ENCODE measurements around the gene CCRL2. TPM values are rescaled to one million over a fixed set of nuclear protein-coding genes. Genes with fewer than 3 reads are reported as not detected.

The CCRL2 gene
- total RNA-seq, 6 experiments from 2014 or later, result 0.12 to 0.21 TPM; not detected in 4

GRCh38 chr3:46374755-46375154, 32.3 kb upstream of the CCRL2 start:
- Mint-ChIP-seq H3K4me1 (ENCODE audit: low read depth) (no peaks in the 10 kb centered on the region), H3K27me3 (ENCODE audit: insufficient read depth) (peaks cover 33% of the 10 kb centered on the region), H3K27ac (no peak overlapping the region), H3K4me3 (no peak overlapping the region), H3K9me3 (no peaks in the 10 kb centered on the region), H3K36me3 (ENCODE audit: low read depth) (no peaks in the 10 kb centered on the region)
- DNase-seq, result no peak
- no peak for TF ChIP-seq CTCF (IDR thresholded peaks at IDR 0.05)

GRCh38 chr3:46375218-46375617, 31.8 kb upstream of the CCRL2 start:
- no peaks in the 10 kb centered on the region for H3K9me3 Mint-ChIP-seq
- H3K27ac Mint-ChIP-seq, result no peak overlapping the region
- peaks cover 32% of the 10 kb centered on the region for H3K27me3 Mint-ChIP-seq (ENCODE audit: insufficient read depth)
- no peak for TF ChIP-seq CTCF (IDR thresholded peaks at IDR 0.05)
- no peaks in the 10 kb centered on the region for H3K4me1 Mint-ChIP-seq (ENCODE audit: low read depth)
- DNase-seq, result no peak
- no peak overlapping the region for H3K4me3 Mint-ChIP-seq
- H3K36me3 Mint-ChIP-seq (ENCODE audit: low read depth), result no peaks in the 10 kb centered on the region

GRCh38 chr3:46375814-46376213, 31.2 kb upstream of the CCRL2 start:
- Mint-ChIP-seq H3K27ac (no peak overlapping the region), H3K27me3 (ENCODE audit: insufficient read depth) (peaks cover 29% of the 10 kb centered on the region), H3K4me3 (no peak overlapping the region), H3K9me3 (no peaks in the 10 kb centered on the region), H3K4me1 (ENCODE audit: low read depth) (no peaks in the 10 kb centered on the region), H3K36me3 (ENCODE audit: low read depth) (no peaks in the 10 kb centered on the region)
- no peak for DNase-seq
- no peak for TF ChIP-seq CTCF (IDR thresholded peaks at IDR 0.05)

GRCh38 chr3:46378426-46378942, 28.6 kb upstream of the CCRL2 start:
- Mint-ChIP-seq H3K36me3 (ENCODE audit: low read depth) (no peaks in the 10 kb centered on the region), H3K4me1 (ENCODE audit: low read depth) (no peaks in the 10 kb centered on the region), H3K9me3 (no peaks in the 10 kb centered on the region), H3K27me3 (ENCODE audit: insufficient read depth) (peaks cover 25% of the 10 kb centered on the region), H3K27ac (no peak overlapping the region), H3K4me3 (no peak overlapping the region)
- peak; percentile 56 for DNase-seq
- peak; percentile 86 for TF ChIP-seq CTCF (IDR thresholded peaks at IDR 0.05)

- H3K9me3 Mint-ChIP-seq, result no peaks in the 10 kb centered on the region
- no peak overlapping the region for H3K27ac Mint-ChIP-seq
- TF ChIP-seq CTCF (IDR thresholded peaks at IDR 0.05), result no peak
- H3K36me3 Mint-ChIP-seq (ENCODE audit: low read depth), result no peaks in the 10 kb centered on the region
- H3K4me1 Mint-ChIP-seq (ENCODE audit: low read depth), result no peaks in the 10 kb centered on the region
- DNase-seq, result no peak
- H3K27me3 Mint-ChIP-seq (ENCODE audit: insufficient read depth), result peaks cover 14% of the 10 kb centered on the region
- H3K4me3 Mint-ChIP-seq, result peak overlapping the region; percentile 43; the same call in 1 of the 2 replicates
These were observed 26.4 kb upstream of the CCRL2 start for GRCh38 chr3:46380471-46381221.
